B cell (primary cell): ENCODE results near the gene MED26. TPM values are rescaled to one million over a fixed set of nuclear protein-coding genes. Genes with fewer than 3 reads are reported as not detected.
"Not testable (repeated sequence)": the region's sequence is repeated elsewhere in the genome, so short reads cannot be mapped to it uniquely, and the experiment has no call there.

ENCODE experiments used
- ATAC-seq: fragments of 200-7000 bp; cut with Tn5 transposase; one replicate; pipeline ENCODE4 v1.10.0; 2021; ENCODE audit warnings: low read depth, mild to moderate bottlenecking, moderate number of reproducible peaks, moderate library complexity
- CTCF ChIA-PET: fragments of 350-600 bp; sonication (Branson Sonifier 250); formaldehyde crosslinking; loops from one replicate; lab custom pipeline; 2021; ENCODE audit warnings: antibody characterized with exemption, inconsistent platforms; lab: Charles Lee
- POLR2A ChIA-PET: fragments of 350-600 bp; sonication (Branson Sonifier 250); formaldehyde crosslinking; loops from one replicate; lab custom pipeline; 2021; ENCODE audit warnings: antibody characterized with exemption; lab: Charles Lee
- DNase-seq: peaks from one replicate; pipeline ENCODE4 v3.0.0; 2013
- H2AFZ ChIP-seq: 2 replicates; pipeline ENCODE4 v1.6.1; 2012; ENCODE audit warnings: mild to moderate bottlenecking, low read depth, low read length; ENCODE audit not compliant: insufficient read depth, poor library complexity, severe bottlenecking
- H3K27ac ChIP-seq, 2 donors: 1 replicate in 1 of 2; 2 replicates in 1 of 2; pipeline ENCODE4 v1.5.1; 2012 to 2013; ENCODE audit warnings: low read length in 2 of 2, mild to moderate bottlenecking in 2 of 2, moderate library complexity in 1 of 2
- H3K27me3 ChIP-seq, 4 experiments: fragments of 200-600 bp in 1 of 4; sonication (generic) in 1 of 4; replicated peaks in 1 of 4; 1 replicate in 2 of 4; 2 replicates in 2 of 4; pipeline versions ENCODE4 v1.6.1 to v1.7.0; 2013 to 2016; ENCODE audit warnings: low read length in 3 of 4, mild to moderate bottlenecking in 2 of 4, mixed read lengths in 1 of 4, moderate library complexity in 1 of 4; ENCODE audit not compliant: insufficient read depth in 4 of 4, control insufficient read depth in 3 of 4; ENCODE audit errors: control extremely low read depth in 1 of 4
- H3K36me3 ChIP-seq, 2 experiments: replicated peaks in 1 of 2; 1 replicate in 1 of 2; 2 replicates in 1 of 2; pipeline versions ENCODE4 v1.6.1 to v1.7.1; 2013; ENCODE audit warnings: low read length in 1 of 2; ENCODE audit not compliant: insufficient read depth in 2 of 2, control insufficient read depth in 1 of 2; ENCODE audit errors: control extremely low read depth in 1 of 2, extremely low read depth in 1 of 2
- H3K4me1 ChIP-seq, 2 donors: fragments of 200-600 bp in 1 of 2; sonication (generic) in 1 of 2; 1 replicate in 1 of 2; 2 replicates in 1 of 2; pipeline versions ENCODE4 v1.5.1 to v1.6.1; 2013 to 2017; ENCODE audit warnings: low read length in 2 of 2; ENCODE audit not compliant: control insufficient read depth in 2 of 2, insufficient read depth in 2 of 2
- H3K4me2 ChIP-seq: replicated peaks from 2 replicates; pipeline ENCODE3; 2012; ENCODE audit warnings: mild to moderate bottlenecking, low read depth, low read length; ENCODE audit not compliant: poor library complexity, severe bottlenecking
- H3K4me3 ChIP-seq, 5 experiments: fragments of 200-600 bp in 1 of 5; sonication (generic) in 1 of 5; 1 replicate in 3 of 5; 2 replicates in 2 of 5; pipeline versions ENCODE4 v1.5.1 to v1.7.0; 2011 to 2016; ENCODE audit warnings: low read length in 4 of 5, mild to moderate bottlenecking in 4 of 5, low read depth in 2 of 5, control low read depth in 1 of 5, moderate library complexity in 1 of 5; ENCODE audit not compliant: insufficient read depth in 1 of 5; ENCODE audit errors: control extremely low read depth in 1 of 5, extremely low read depth in 1 of 5
- H3K79me2 ChIP-seq: fragments of 200-600 bp; sonication (generic); one replicate; pipeline ENCODE4 v1.6.0; 2016; ENCODE audit warnings: low read length; ENCODE audit not compliant: control insufficient read depth, insufficient read depth
- H3K9ac ChIP-seq: fragments of 200-600 bp; sonication (generic); 2 replicates; pipeline ENCODE4 v1.6.1; 2017; ENCODE audit warnings: mild to moderate bottlenecking, low read length, moderate library complexity
- H3K9me3 ChIP-seq, 3 donors: one replicate each; pipeline versions ENCODE4 v1.6.1 to v1.7.1; 2013; ENCODE audit warnings: low read length in 2 of 3; ENCODE audit not compliant: control insufficient read depth in 2 of 3, insufficient read depth in 1 of 3; ENCODE audit errors: control extremely low read depth in 1 of 3
- H4K20me1 ChIP-seq: 2 replicates; pipeline ENCODE4 v1.6.0; 2012; ENCODE audit warnings: mild to moderate bottlenecking, low read length; ENCODE audit not compliant: insufficient read depth, control insufficient read depth, poor library complexity, severe bottlenecking
- H3K27ac Mint-ChIP-seq: one replicate; pipeline ENCODE4 v1.8.0; 2021; ENCODE audit warnings: mixed read lengths
- H3K27me3 Mint-ChIP-seq: one replicate; pipeline ENCODE4 v1.8.0; 2021; ENCODE audit warnings: mixed read lengths
- H3K4me1 Mint-ChIP-seq: one replicate; pipeline ENCODE4 v1.8.0; 2021; ENCODE audit warnings: mixed read lengths
- H3K4me3 Mint-ChIP-seq: one replicate; pipeline ENCODE4 v1.8.0; 2021; ENCODE audit warnings: mixed read lengths
- H3K9me3 Mint-ChIP-seq: one replicate; pipeline ENCODE4 v1.8.0; 2022; ENCODE audit warnings: mixed read lengths; ENCODE audit not compliant: insufficient read depth
- EZH2 ChIP-seq: IDR thresholded peaks from 2 replicates; pipeline ENCODE4 v1.6.1; 2012; ENCODE audit warnings: borderline replicate concordance, low read depth, mild to moderate bottlenecking, moderate library complexity, low read length; ENCODE audit not compliant: insufficient read depth, poor library complexity, severe bottlenecking
- WGBS: methylation state at CpG from one replicate; pipeline ENCODE4 v1.1.5; 2013; ENCODE audit warnings: missing lambda C conversion rate; ENCODE audit not compliant: insufficient coverage; 5-methylcytosine and 5-hydroxymethylcytosine counted together
- intact Hi-C: fragments of 100-400 bp; cut with micrococcal nuclease; formaldehyde crosslinking; loops from one replicate; pipeline ENCODE4 v1.10.0; 2022
- polyA plus RNA-seq: library from polyadenylated mRNA; depleted of rRNA; stranded (reverse); fragments of >200 nt; gene quantifications from 2 replicates; pipeline ENCODE4 v1.2.3, GENCODE V29; 2012
- total RNA-seq, 2 donors: library from RNA; stranded (reverse); fragments of 120-200 nt in 1 of 2; gene quantifications; 1 replicate in 1 of 2; 2 replicates in 1 of 2; pipeline versions ENCODE4 v1.2.3 to v1.2.4, GENCODE V29; 2013 to 2022
- TF ChIP-seq, protein P1 (sequence below): fragments of 200-600 bp; IDR thresholded peaks from one replicate; pipeline ENCODE4 v1.8.0; 2022; ENCODE audit warnings: antibody characterized with exemption, mild to moderate bottlenecking

The MED26 gene
- total and polyA plus RNA-seq, 2 donors (not counting 1 experiment from before 2014, with no cell fraction given), result 15.6 to 33.6 TPM

DNA sequence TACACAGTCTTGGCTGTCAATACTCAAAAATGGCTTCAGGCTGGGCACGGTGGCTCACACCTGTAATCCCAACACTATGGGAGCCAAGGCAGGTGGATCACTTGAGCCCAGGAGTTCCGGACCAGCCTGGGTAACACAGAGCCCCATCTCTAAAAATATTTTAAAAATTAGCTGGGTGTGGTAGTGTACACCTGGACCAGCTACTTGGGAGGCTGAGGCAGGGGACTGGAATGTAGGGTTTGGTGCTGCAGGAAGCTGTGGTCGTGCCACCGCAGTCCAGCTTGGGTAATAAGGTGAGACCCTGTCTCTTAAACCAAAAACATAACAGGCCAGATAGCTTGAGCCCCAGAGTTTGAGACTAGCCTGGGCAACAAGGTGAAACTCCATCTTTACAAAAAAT is 79.0 kb downstream of the MED26 start:
- Histone ChIP-seq H3K4me2 (no peak overlapping the region), H3K9ac (no peak overlapping the region), H3K4me3 (no peak overlapping the region), H3K27ac (no peak overlapping the region), H2AFZ (no peak overlapping the region), H3K4me1 (peaks cover 9 to 17% of the 10 kb centered on the region in 2 donors), H3K36me3 (peaks cover 1 to 19% of the 10 kb centered on the region in 2 experiments), H3K9me3 (no peaks in the 10 kb centered on the region), H3K79me2 (peaks cover 45% of the 10 kb centered on the region), H4K20me1 (peaks cover 4% of the 10 kb centered on the region), H3K27me3 (no peaks in the 10 kb centered on the region)
- no peaks in the 10 kb centered on the region for H3K27me3 Mint-ChIP-seq
- H3K4me1 Mint-ChIP-seq, result peaks cover 11% of the 10 kb centered on the region
- ChIA-PET POLR2A (no interaction called here), CTCF (no interaction called here)
- DNase-seq (no peak), ATAC-seq (no peak)
- TF ChIP-seq, protein P1, sequence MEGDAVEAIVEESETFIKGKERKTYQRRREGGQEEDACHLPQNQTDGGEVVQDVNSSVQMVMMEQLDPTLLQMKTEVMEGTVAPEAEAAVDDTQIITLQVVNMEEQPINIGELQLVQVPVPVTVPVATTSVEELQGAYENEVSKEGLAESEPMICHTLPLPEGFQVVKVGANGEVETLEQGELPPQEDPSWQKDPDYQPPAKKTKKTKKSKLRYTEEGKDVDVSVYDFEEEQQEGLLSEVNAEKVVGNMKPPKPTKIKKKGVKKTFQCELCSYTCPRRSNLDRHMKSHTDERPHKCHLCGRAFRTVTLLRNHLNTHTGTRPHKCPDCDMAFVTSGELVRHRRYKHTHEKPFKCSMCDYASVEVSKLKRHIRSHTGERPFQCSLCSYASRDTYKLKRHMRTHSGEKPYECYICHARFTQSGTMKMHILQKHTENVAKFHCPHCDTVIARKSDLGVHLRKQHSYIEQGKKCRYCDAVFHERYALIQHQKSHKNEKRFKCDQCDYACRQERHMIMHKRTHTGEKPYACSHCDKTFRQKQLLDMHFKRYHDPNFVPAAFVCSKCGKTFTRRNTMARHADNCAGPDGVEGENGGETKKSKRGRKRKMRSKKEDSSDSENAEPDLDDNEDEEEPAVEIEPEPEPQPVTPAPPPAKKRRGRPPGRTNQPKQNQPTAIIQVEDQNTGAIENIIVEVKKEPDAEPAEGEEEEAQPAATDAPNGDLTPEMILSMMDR, result no peak
- TF ChIP-seq EZH2, result no peak
- WGBS, result no CpG with 5 or more reads among the region's 4 CpGs
- H3K4me3 Mint-ChIP-seq, result no peak overlapping the region
- intact Hi-C loops, result no loop called here
- no peak overlapping the region for H3K27ac Mint-ChIP-seq
- H3K9me3 Mint-ChIP-seq, result no peaks in the 10 kb centered on the region

DNA sequence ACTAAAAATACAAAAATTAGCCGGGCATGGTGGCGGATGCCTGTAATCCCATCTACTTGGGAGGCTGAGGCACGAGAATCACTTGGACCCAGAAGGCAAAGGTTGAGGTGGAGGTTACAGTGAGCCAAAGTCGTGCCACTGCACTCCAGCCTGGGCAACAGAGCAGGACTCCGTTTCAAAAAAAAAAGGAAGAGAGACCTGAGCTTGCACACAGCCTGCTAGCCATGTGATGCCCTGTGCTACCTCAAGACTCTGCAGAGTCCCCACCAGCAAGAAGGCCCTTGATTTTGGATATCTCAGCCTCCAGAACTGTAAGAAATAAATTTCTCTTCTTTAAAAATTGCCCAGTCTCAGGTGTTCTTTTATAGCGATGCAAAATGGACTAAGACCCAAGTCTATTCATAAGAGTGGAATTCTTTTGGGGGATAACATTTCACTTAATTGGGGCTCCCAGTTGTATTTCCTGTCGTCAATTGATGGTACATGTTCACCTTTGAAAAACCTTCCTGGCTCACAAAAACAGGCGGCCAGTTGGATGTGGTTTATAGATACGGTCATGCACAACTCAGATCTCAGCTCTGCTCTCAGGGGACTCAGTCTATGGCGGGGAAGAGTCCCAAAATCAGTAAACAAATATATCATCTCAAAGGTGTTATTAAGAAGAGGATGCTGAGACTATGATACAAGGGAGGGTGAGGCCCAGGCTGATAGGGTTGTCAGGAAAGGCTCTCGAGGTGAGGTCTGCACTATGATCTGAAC is 83.4 kb downstream of the MED26 start:
- WGBS, result 67% methylated on average over 5 of the region's 11 CpGs
- DNase-seq, result peak; percentile 51

DNA sequence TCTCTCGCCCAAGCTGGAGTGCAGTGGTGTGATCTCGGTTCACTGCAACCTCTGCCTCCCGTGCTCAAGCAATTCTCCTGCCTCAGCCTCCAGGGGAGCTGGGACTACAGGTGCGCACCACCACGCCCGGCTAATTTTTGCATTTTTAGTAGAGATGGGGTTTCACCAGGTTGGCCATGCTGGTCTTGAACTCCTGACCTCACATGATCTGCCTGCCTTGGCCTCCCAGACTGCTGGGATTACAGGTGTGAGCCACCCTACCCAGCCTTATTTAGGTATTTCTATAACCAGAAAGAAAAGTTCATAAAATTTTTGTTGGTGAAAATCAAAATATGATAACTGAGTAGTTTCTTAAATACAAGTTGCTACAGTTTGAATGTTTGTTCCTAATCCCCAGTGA is 84.3 kb downstream of the MED26 start:
- not testable (repeated sequence) for DNase-seq, H3K9me3 ChIP-seq, H3K27me3 Mint-ChIP-seq, H3K9me3 Mint-ChIP-seq, ATAC-seq, H3K4me3 ChIP-seq, H2AFZ ChIP-seq, H3K27me3 ChIP-seq
- Histone ChIP-seq H3K36me3 (peaks cover 0 to 10% of the 10 kb centered on the region in 2 experiments), H4K20me1 (peaks cover 38% of the 10 kb centered on the region), H3K9ac (peak overlapping the region; percentile 80), H3K4me1 (peaks cover 29 to 52% of the 10 kb centered on the region in 2 donors), H3K79me2 (peaks cover 84% of the 10 kb centered on the region), H3K27ac (peak overlapping the region in 1 of 2 donors; percentile 77), H3K4me2 (peak overlapping the region; percentile 79)
- H3K4me1 Mint-ChIP-seq, result peaks cover 42% of the 10 kb centered on the region
- ChIA-PET POLR2A (interaction anchor here (0.6 to 1.6 kb wide), 7 partner anchors 13 to 1772 kb away, joined by 3 to 8 read pairs (median 4); partner anchors contain the start of genes SMIM7 and TMEM38A), CTCF (interaction anchor here (1.1 kb wide), 1 partner anchor 179 kb away, joined by 3 read pairs; no protein-coding TSS in a partner anchor)
- peak overlapping the region; percentile 59 for H3K27ac Mint-ChIP-seq
- peak overlapping the region; percentile 91 for H3K4me3 Mint-ChIP-seq
- WGBS, result no CpG with 5 or more reads among the region's 6 CpGs
- intact Hi-C loops, result loop anchor here (5.0 kb wide), 1 partner anchor 346 kb away; the partner anchor contains the start of gene AP1M1

More for the DNA sequence above, 83.4 kb downstream of the MED26 start:
- intact Hi-C loops, result loop anchor here (5.0 kb wide), 1 partner anchor 347 kb away; the partner anchor contains the start of gene AP1M1
- peak overlapping the region; percentile 88 for H3K27ac Mint-ChIP-seq
- Histone ChIP-seq H3K4me2 (peak overlapping the region; percentile 36), H3K9ac (peak overlapping the region; percentile 27), H3K27ac (peak overlapping the region; percentile 5 to 41), H3K79me2 (peaks cover 80% of the 10 kb centered on the region), H2AFZ (no peak overlapping the region), H3K4me3 (no peak overlapping the region), H3K9me3 (no peaks in the 10 kb centered on the region), H3K36me3 (peaks cover 0 to 6% of the 10 kb centered on the region in 2 experiments), H4K20me1 (peaks cover 29% of the 10 kb centered on the region), H3K4me1 (peaks cover 29 to 49% of the 10 kb centered on the region in 2 donors), H3K27me3 (no peaks in the 10 kb centered on the region)
- H3K9me3 Mint-ChIP-seq, result no peaks in the 10 kb centered on the region
- TF ChIP-seq EZH2, result no peak
- peak overlapping the region; percentile 68 for H3K4me3 Mint-ChIP-seq
- ChIA-PET CTCF (no interaction called here), POLR2A (interaction anchor here (1.2 to 1.5 kb wide), 2 partner anchors 40 to 43 kb away, joined by 5 to 7 read pairs; no protein-coding TSS in a partner anchor)
- no peaks in the 10 kb centered on the region for H3K27me3 Mint-ChIP-seq
- no peak for ATAC-seq
- H3K4me1 Mint-ChIP-seq, result peaks cover 36% of the 10 kb centered on the region
